Measurements from ENCODE around the gene CSRP2. TPM values are rescaled to one million over a fixed set of nuclear protein-coding genes. Genes with fewer than 3 reads are reported as not detected.

Gene CSRP2
- polyA plus RNA-seq, 3 donors from 2014 or later, result 0.56 to 0.61 TPM; not detected in 1

DNA sequence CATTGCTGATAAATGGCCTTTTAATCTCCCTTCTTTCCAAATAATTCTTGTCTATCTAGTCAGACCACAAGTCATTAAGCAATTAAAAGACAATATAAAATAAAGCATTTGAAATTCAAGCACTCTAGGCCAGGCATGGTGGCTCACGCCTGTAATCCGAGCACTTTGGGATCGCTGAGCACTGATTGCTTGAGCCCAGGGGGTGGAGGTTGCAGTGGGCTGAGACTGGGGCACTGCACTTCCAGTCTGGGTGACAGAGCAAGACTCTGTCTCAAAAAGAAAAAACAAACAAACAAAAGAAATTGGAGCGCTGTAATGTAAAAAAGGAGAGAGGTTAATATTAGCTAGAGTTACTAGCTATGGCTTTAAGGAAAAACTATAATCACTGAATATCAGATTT is 30.5 kb upstream of the CSRP2 start:
- H3K4me1 Mint-ChIP-seq, result no peaks in the 10 kb centered on the region
- no peak for DNase-seq
- no peaks in the 10 kb centered on the region for H3K9me3 Mint-ChIP-seq
- no peaks in the 10 kb centered on the region for H3K36me3 Mint-ChIP-seq
- no peak overlapping the region for H3K4me3 Mint-ChIP-seq
- H3K27me3 Mint-ChIP-seq (ENCODE audit: low read depth in 3 of 3), result peaks cover 1 to 11% (median 3%) of the 10 kb centered on the region in 3 donors
- H3K27ac Mint-ChIP-seq, result no peak overlapping the region

DNA sequence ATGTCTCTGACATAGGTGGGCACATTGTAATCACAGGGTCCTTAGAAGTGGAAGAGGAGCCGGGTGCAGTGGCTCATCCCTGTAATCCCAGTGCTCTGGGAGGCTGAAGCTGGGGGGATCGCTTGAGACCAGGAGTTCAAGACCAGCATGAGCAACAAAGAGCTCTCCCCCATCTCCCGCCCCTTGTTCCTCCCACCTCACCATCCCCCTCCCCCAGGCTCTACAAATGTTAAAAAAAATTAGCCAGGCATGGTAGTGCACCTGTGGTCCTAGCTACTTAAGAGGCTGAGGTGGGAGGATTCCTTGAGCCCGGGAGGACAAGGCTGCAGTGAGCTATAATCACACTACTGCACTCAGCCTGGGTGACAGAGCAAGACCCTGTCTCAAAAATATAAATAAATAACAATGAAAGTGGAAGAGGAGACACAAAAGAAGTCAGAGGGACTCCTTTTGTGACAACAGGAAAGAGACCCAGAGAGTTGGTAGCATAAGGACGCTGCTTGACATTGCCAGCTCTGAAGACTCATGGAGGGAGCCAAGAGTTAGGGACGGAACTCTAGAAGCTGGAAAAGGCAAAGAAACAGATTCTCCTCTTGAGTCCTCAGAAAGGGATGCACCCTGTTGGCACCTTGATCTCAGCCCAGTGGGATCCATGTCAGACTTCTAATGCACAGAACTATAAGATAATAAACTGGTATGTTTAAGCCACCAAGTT is 29.6 kb upstream of the CSRP2 start:
- no peaks in the 10 kb centered on the region for H3K36me3 Mint-ChIP-seq
- no peak overlapping the region for H3K4me3 Mint-ChIP-seq
- no peak overlapping the region for H3K27ac Mint-ChIP-seq
- no peaks in the 10 kb centered on the region for H3K9me3 Mint-ChIP-seq
- DNase-seq, result no peak
- H3K27me3 Mint-ChIP-seq (ENCODE audit: low read depth in 3 of 3), result peaks cover 1 to 11% (median 3%) of the 10 kb centered on the region in 3 donors
- no peaks in the 10 kb centered on the region for H3K4me1 Mint-ChIP-seq

DNA sequence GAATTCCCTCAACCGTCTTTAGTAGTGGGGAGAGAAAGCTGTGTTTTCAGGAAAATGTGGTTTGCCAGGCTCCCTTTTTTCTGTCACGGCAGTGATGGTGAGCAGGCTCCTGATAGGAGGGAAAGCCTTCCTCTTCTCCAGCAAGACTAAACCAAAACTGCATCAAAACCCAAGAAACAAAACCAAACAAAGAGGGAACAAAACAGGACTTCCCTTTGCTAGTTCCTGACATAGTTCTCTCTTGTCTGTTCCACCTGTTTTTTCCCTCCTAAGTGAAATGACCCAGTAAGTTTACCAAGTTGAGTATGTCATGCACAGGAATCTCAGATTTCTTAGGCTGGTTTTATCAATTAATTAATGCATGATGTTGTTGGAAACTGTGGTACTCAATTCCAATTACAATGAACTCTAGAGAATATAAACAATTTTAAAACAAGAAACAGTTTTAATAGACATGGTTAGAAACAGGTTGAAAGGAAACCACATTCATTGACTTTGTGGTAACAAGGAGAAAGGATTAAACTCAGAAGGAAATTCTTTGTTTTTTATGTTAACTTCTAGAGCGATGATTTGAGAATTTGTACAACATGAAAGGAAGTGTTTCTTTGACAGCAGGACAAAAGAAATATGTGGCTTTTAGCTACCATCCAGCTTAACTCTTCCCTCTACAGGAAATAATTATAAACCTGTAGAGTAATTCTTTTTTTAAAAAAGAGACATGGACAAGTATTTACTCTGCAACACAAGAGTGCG is 23.0 kb upstream of the CSRP2 start:
- Mint-ChIP-seq H3K27ac (no peak overlapping the region), H3K4me1 (peaks cover 0 to 6% of the 10 kb centered on the region in 2 donors), H3K27me3 (ENCODE audit: low read depth in 3 of 3) (peaks cover 0 to 5% (median 0%) of the 10 kb centered on the region in 3 donors), H3K36me3 (no peaks in the 10 kb centered on the region), H3K9me3 (no peaks in the 10 kb centered on the region), H3K4me3 (no peak overlapping the region)
- no peak for DNase-seq

DNA sequence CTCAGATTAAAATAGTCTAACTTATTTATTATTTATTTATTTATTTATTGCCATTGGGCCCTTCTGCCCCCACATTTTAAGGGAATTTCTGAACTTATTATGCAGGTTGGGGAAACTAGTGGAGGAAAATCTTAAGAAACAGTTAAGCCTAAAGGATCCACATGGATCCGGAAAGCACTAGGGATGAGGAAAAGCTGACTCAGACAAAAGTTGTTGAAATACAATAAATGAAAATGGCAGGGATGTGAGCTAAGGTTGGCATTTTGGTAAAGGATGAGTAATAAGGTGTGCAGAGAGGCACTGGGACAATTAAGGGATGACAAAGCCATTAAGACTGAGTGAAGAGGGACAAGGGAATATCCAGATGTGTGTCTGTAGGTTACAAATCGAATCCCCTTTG is 20.7 kb upstream of the CSRP2 start:
- Mint-ChIP-seq H3K4me1 (peaks cover 0 to 6% of the 10 kb centered on the region in 2 donors), H3K4me3 (no peak overlapping the region), H3K27ac (no peak overlapping the region), H3K27me3 (ENCODE audit: low read depth in 3 of 3) (peaks cover 0 to 3% (median 2%) of the 10 kb centered on the region in 3 donors), H3K9me3 (peaks cover 0 to 1% (median 0%) of the 10 kb centered on the region in 6 donors), H3K36me3 (no peaks in the 10 kb centered on the region)
- DNase-seq, result no peak

DNA sequence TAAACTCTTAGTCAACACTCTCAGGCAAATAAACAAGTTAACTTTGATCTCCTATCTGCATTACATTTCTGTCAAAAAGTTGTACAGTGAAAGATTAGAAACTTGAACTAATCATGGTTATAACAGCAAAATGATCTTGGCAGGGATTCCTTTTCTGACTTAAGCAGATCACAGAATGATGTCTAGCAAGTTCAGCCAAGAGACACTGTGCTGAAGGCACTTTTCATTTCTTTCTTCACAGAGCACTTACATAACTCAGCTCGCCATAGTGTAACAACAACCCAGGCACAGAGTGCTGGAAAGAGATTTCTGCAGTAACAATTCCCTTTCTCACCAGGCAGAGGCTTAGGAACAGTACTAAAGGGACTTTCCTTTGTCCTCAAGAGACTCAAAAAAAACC is 19.6 kb upstream of the CSRP2 start:
- Mint-ChIP-seq H3K27ac (no peak overlapping the region), H3K27me3 (ENCODE audit: low read depth in 3 of 3) (peaks cover 0 to 7% (median 3%) of the 10 kb centered on the region in 3 donors), H3K4me3 (no peak overlapping the region), H3K9me3 (peaks cover 0 to 1% (median 0%) of the 10 kb centered on the region in 6 donors), H3K4me1 (peaks cover 0 to 6% of the 10 kb centered on the region in 2 donors), H3K36me3 (no peaks in the 10 kb centered on the region)
- no peak for DNase-seq

DNA sequence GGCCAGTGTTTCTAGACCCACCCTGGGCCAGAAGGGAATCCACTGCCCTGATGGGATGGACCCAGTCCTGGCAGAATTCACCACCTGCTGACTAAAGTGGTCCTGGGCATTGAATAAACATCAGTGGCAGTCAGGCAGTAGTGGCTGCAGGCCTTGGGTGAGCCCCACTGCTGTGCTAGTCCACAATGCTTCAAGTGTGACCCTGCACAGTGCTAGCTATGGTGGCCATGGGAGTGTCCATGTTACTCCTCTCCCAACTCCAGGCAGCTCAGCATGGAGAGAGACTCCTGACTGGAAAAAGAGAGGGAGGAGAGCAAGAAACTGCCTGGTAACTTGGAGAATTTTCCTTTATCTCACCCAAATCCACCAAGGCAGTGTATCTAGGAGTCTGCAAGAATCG is 17.5 kb upstream of the CSRP2 start:
- Mint-ChIP-seq H3K4me1 (no peaks in the 10 kb centered on the region), H3K4me3 (no peak overlapping the region), H3K36me3 (peaks cover 0 to 3% (median 0%) of the 10 kb centered on the region in 3 donors), H3K9me3 (peaks cover 0 to 3% (median 0%) of the 10 kb centered on the region in 6 donors), H3K27me3 (ENCODE audit: low read depth in 3 of 3) (peaks cover 0 to 8% (median 3%) of the 10 kb centered on the region in 3 donors), H3K27ac (no peak overlapping the region)
- no peak for DNase-seq

DNA sequence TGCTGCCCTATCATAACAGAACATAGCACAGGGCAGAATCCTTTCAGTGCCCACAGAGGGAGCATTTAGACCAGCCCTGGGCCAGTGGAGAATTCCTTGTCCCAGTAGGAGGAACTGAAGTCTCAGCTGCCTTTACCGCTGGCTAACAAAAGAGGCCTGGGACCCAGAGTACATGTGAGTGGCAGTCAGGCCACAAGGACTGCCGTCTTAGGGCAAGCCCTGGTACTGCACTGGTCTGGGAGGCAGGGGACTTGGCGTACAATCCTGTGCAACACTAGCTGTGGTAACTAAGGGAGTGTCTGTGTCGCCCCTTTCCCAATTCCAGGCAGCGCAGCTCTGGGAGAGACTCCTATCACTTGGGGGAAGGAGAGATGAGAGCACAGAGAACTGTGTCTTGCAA is 17.0 kb upstream of the CSRP2 start:
- Mint-ChIP-seq H3K4me3 (no peak overlapping the region), H3K27ac (no peak overlapping the region), H3K36me3 (peaks cover 0 to 3% (median 0%) of the 10 kb centered on the region in 3 donors), H3K27me3 (ENCODE audit: low read depth in 3 of 3) (peaks cover 0 to 12% (median 3%) of the 10 kb centered on the region in 3 donors), H3K4me1 (no peaks in the 10 kb centered on the region), H3K9me3 (peaks cover 0 to 3% (median 0%) of the 10 kb centered on the region in 6 donors)
- DNase-seq, result no peak

DNA sequence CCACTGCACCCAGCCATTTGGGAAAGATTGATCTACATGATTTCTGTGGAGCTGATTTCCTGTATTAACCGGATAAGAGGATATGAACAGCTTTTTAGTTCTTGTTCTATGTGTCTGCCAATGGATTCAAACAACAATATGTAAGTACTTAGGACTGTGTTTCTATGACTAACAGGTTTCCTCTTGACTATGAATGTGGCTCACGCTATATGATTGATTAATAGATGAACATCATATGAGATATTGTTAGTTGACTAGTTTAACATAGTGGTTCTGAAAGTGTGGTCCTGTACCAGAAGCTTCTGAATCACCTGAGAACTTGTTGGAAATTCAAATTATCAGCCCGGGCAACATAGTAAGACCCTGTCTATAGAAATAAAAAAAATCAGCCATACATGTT is 12.8 kb upstream of the CSRP2 start:
- DNase-seq, result no peak
- Mint-ChIP-seq H3K27ac (no peak overlapping the region), H3K4me3 (no peak overlapping the region), H3K4me1 (no peaks in the 10 kb centered on the region), H3K36me3 (peaks cover 0 to 3% (median 0%) of the 10 kb centered on the region in 3 donors), H3K9me3 (peaks cover 0 to 2% (median 0%) of the 10 kb centered on the region in 6 donors), H3K27me3 (ENCODE audit: low read depth in 3 of 3) (peaks cover 1 to 17% (median 3%) of the 10 kb centered on the region in 3 donors)

DNA sequence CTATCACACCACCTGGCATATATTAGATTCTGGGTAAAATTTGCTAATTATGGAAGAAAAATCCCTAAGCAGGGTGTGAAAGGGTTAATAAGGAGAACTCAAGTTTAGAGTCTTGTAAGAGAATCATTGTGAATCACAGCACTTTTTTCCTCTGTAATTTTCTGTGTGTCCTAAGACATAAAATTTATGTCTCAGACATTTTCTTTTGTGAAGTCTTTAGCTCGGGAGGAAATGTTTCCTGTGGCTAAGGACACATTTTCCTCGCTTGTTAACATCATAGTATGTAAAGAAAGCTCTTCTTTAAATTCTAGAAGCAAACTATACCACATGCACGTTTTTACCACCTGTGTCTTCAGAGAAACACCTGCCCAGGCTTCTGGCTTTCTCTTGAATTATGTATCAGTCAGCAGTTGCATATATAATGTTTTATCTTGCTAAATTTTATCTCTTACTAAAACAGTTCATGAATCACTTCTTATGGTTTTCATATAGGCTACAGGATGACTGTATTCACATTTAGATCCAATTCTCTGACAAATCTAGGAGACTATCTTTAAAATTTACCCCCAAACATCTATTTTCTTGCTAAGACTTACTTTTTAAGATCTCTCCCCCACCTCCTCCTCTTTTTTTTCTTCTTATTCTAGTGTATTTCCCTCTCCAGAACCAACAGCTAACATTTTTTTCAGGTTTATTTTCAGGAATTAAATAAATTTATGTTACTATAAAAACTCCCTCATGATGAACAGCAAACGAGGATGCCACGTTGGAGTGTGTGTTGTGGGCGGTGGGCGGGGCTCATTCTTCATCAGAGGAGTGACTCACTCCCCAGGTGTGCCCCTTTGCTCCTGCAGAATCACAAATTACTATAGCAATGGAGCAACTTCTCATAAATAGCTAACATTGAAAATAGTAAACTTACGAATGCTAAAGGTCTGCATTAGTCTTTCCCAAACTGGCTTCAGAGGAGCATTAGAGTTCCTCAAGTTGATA is 11.6 kb upstream of the CSRP2 start:
- peaks cover 0 to 3% (median 0%) of the 10 kb centered on the region in 3 donors for H3K36me3 Mint-ChIP-seq
- no peak overlapping the region for H3K4me3 Mint-ChIP-seq
- no peak for DNase-seq
- H3K27ac Mint-ChIP-seq, result no peak overlapping the region
- peaks cover 1 to 17% (median 5%) of the 10 kb centered on the region in 3 donors for H3K27me3 Mint-ChIP-seq (ENCODE audit: low read depth in 3 of 3)
- H3K9me3 Mint-ChIP-seq, result peaks cover 0 to 2% (median 0%) of the 10 kb centered on the region in 6 donors
- H3K4me1 Mint-ChIP-seq, result no peaks in the 10 kb centered on the region

DNA sequence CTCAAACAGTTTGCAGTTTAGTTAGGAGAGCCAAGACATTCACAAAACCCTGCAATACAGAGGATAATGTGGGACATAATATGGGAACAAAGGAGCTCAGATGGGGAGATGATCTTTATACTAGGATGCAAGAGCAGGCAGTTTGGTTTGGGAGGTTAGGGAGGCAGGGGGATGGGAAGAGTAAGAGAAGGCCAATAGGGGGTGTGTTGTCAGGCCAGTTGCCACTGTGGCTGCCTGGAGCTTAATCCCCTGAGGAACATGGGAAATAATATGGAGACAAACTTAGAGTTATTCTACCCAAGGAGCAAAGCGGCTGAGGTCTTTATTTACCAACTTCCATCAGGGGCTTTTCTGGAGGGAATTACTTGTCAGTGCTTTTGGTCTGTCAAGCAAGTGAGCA is 10.0 kb upstream of the CSRP2 start:
- no peak for DNase-seq
- no peak overlapping the region for H3K27ac Mint-ChIP-seq
- H3K36me3 Mint-ChIP-seq, result peaks cover 0 to 3% (median 0%) of the 10 kb centered on the region in 3 donors
- H3K4me1 Mint-ChIP-seq, result no peaks in the 10 kb centered on the region
- H3K9me3 Mint-ChIP-seq, result peaks cover 0 to 2% (median 0%) of the 10 kb centered on the region in 6 donors
- no peak overlapping the region for H3K4me3 Mint-ChIP-seq
- peaks cover 1 to 13% (median 5%) of the 10 kb centered on the region in 3 donors for H3K27me3 Mint-ChIP-seq (ENCODE audit: low read depth in 3 of 3)

DNA sequence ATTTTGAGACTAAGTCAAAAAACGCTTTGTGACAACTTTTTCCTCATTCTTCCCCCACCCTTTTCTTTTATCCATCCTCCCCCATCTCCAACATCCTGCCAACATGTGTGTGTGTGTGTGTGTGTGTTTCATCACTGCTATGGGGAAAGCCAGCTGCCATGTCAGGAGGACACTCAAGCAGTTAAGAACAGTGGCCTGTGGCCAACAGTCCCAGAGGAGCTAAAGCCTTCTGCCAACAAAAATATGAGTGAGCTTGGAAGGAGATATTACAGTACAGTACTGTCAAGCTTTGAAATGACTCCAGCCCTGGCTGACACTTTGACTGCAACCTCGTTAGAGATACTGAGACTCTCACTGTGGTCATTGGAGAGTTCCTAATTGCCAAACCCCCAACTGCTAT is 5.0 kb upstream of the CSRP2 start:
- Mint-ChIP-seq H3K27me3 (ENCODE audit: low read depth in 3 of 3) (peaks cover 5 to 16% (median 6%) of the 10 kb centered on the region in 3 donors), H3K4me3 (no peak overlapping the region), H3K9me3 (no peaks in the 10 kb centered on the region), H3K36me3 (no peaks in the 10 kb centered on the region), H3K27ac (no peak overlapping the region), H3K4me1 (peaks cover 6 to 12% of the 10 kb centered on the region in 2 donors)
- no peak for DNase-seq

DNA sequence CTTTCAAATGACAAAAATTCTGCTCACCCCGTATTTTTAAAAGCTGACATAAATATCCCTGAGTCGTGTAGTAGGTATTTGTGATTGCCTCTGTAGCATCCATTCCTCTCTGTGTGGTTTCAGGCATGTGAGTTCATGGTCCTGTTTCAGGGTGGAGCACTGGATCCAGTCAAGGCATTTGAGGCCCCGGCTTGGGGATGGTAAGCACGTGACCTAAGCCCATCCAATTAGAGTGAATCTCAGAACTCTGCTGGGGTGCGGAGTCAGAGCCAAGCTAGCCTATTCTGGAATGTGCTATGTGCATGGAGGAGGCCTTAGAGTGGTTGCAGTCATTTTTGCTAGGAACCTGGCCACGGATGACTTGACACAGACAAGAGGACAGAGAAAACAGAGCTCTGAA is 4.3 kb upstream of the CSRP2 start:
- Mint-ChIP-seq H3K36me3 (no peaks in the 10 kb centered on the region), H3K4me1 (peaks cover 11 to 17% of the 10 kb centered on the region in 2 donors), H3K27me3 (ENCODE audit: low read depth in 3 of 3) (peaks cover 3 to 18% (median 6%) of the 10 kb centered on the region in 3 donors), H3K4me3 (no peak overlapping the region), H3K27ac (no peak overlapping the region), H3K9me3 (no peaks in the 10 kb centered on the region)
- DNase-seq, result no peak

DNA sequence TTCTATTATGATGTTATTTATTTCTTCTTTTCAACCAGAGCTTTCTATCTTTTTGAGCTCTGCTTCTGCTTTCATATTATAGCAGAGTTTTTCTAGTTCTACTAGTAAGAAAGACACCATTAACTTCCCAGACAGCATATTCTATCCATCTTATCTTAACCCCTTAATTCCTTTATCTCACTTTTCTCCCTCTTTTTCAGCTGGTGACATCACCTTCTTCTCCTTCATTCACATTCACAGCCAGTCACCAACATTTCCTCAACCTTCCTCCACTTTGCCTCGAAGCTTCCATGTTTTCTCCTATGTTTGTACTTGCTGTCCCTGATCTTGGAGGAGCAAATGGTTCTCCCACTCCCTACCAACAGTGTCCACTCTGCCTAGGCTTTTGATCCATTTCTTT is 3.5 kb upstream of the CSRP2 start:
- Mint-ChIP-seq H3K9me3 (no peaks in the 10 kb centered on the region), H3K36me3 (no peaks in the 10 kb centered on the region), H3K27ac (no peak overlapping the region), H3K4me3 (no peak overlapping the region), H3K4me1 (peaks cover 16 to 24% of the 10 kb centered on the region in 2 donors), H3K27me3 (ENCODE audit: low read depth in 3 of 3) (peaks cover 4 to 23% (median 7%) of the 10 kb centered on the region in 3 donors)
- DNase-seq, result no peak

Measured in immature natural killer cell (primary cell).